CD1c-positive myeloid dendritic cell (primary cell): Measurements from ENCODE around the gene MKNK1.
"Not testable (repeated sequence)": the region's sequence is repeated elsewhere in the genome, so short reads cannot be mapped to it uniquely, and the experiment has no call there.

Source experiments
- DNase-seq: peaks from one replicate; pipeline ENCODE4 v3.0.0-alpha.2; 2016; ENCODE audit errors: extremely low spot score

The MKNK1 gene

DNA sequence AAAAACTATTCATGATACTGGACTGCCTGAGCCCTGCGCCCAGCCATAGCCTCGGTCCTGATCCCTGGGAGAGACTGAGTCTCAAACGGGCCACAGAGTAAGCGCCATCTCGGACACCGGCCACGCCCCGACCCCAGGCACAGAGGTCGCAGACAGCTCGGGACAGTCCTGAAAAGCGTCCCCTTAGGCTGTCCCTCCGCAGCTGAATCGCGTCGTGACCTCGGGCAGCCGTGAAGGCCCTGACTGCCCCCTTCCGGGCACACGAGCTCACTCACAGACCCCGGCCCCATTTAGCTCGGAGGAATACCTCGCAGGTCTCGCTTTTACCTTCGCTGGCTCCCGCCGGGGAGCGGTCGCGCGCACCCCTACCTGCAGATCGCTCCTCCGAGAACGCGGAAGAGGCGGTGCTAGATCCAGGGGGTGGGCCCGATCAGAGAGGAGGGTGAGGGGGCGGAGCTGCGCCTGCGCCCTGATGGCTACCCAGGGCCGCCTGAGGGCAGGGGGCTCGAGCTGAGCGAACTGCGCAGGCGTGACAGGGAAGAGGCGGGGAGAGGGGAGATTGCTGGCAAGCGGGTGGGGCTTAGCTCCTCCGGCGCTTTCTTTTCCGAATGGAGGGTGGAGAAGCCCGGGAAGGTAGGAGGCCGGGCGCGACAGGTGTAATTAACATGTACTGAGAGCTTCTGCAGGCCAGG, at the start of gene MKNK1:
MKNK1 (minus strand) TSS at position 411 of the 692 bp plus-strand sequence. CDS start 20,941 bp downstream, outside the sequence.
- peak; percentile 96 for DNase-seq

GRCh38 chr1:46653405-46653958, 49.4 kb upstream of the MKNK1 start:
- no peak for DNase-seq

DNA sequence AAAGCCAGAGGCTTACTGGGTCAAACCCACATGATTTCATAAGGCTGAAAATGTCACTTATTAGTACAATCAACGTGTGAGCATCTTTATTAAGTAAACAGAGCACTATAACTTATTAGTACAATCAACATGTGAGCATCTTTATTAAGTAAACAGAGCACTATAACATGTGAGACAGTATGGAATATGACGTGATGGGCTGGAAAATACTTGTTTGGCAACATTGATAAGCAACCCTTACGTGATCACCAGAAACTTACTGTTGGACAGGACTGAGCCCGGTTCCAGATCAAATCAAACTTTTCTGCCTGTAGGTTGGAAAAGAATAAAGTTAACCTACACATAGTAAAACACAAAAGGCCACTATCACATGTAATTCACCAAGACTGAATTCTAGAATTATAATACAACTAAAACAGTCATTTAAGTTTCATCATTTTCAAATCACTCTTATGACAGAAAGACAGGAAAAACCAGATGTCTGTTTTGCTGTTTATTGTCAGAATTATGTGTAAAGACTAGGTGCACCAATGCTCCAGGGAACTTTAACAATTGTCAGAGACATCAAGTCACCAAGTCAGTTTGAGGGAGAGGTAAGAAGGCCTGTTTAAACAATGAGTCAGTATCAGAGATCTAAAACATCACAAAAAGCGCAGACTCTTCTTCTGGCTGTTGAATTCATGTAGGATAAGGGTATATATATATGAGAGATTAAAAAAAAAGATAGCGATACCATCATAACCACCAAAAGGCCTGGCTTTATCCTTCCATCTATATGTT, 48.4 kb upstream of the MKNK1 start:
- no peak for DNase-seq

- not testable (repeated sequence) for DNase-seq
Observed at GRCh38 chr1:46651152-46651551, 47.1 kb upstream of the MKNK1 start.

DNA sequence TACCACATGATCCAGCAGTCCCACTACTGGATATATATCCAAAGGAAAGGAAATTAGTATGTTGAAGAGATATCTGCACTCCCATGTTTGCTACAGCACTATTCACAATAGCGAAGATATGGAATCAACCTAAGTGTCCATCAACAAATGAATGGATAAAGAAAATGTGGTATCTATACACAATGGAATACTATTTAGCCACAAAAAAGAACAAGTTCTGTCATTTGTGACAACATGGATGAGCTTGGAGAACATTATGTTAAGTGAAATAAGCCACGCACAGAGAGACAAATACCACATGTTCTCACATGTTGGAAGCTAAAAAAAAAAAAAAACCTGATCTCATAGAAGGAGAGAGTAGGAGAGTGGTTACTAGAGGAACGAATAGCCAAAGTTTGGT, 46.4 kb upstream of the MKNK1 start:
- DNase-seq, result no peak

DNA sequence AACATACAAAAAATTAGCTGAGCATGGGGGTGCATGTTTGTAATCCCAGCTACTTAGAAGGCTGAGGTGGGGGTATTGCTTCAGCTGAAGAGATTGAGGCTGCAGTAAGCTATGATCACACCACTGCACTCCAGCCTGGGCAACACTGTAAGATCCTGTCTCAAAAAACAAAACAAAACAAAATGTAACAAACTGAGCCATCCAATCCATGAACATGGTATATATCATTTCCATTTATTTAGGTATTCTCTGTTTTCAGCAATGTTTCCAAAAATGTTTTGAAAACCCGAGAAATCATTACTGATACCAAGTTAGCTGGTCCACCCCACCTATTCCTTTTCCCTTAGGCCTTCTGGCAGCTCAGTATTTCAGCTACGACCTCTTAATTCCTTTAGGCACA, 45.7 kb upstream of the MKNK1 start:
- DNase-seq, result no peak

- DNase-seq, result no peak
Observed at GRCh38 chr1:46647611-46648010, 43.5 kb upstream of the MKNK1 start.

DNA sequence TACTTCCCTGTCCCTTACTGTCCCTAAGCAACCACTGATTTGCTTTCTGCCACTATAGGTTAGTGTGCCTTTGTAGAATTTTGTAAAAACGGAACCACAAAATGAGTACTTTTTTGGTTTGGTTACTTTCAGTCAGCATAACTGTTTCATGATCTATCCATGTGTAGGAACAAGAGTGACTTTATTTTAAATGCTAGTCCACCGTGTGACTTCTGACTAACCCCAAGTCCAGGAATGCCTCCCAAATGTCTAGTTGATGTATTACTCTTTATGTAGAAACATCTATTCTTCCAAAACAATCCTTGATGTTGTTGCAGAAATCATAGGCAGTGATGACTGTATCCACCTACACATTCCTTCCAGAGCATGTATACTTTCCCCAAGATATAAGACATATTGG, 42.8 kb upstream of the MKNK1 start:
- DNase-seq, result no peak

GRCh38 chr1:46646331-46646730, 42.3 kb upstream of the MKNK1 start:
- DNase-seq, result no peak

DNA sequence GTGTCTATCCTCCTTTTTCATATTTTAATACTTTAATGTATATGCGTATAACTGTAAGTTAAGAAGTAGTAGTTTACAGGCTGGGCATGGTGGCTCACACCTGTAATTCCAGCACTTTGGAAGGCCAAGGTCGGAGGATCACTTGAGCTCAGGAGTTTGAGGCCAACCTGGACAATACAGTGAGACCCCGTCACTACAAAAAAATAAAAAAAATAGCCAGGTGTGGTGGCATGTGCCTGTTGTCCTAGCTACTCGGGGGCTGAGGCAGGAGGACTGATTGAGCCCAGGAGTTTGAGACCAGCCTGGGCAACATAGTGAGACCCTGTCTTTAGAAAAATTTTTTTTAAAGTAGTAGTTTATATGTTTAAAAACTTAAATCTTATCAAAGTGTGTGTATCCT, 41.7 kb upstream of the MKNK1 start:
- no peak for DNase-seq

DNA sequence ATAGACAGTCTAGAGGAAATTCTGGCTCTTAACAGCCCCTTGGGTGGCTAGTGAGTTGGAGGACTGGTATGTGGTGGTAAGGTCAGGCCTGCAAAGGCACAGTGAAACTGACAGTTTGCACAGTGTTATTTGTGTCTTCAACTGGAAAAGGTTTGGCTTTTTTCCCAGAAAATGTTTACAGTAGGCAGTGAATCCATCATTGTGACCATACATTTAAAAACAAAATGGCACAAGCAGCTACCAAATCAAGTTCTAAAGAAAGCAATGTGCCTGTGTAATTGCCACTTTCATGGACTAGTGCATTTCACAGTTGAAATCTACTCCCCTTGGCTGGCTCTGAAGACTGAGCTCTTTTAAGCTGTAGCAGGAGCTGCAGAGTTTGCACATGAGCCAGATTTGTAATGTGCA, 39.3 kb upstream of the MKNK1 start:
- DNase-seq, result no peak

DNA sequence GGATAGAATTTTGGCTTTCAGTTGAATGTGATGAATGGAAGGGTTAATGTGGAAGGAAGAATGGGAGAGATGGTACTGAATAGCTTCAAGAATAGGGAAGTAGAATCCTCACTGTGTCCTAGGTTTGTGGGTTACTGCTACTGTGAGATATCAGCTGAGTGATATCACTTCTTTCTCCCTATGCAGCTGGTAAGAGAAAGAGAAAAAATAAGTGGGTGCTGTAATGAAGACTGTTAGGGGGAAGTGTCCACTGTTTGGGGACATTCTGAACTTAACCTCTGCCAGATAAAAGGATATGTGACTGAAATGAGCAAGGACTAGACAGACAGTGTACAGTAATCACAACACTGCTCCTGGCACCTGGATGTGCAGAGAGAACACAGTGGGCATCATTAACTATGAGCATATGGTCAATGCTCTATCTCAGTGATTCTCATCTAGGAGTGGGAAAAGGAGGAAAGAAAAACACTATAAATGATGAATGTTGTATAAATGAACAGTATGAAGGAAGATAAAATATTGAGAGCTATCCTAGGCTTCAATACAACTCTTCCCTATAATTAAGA, 38.1 kb upstream of the MKNK1 start:
- peak; percentile 3 for DNase-seq

- DNase-seq, result no peak
Observed at GRCh38 chr1:46639547-46639946, 35.5 kb upstream of the MKNK1 start.

DNA sequence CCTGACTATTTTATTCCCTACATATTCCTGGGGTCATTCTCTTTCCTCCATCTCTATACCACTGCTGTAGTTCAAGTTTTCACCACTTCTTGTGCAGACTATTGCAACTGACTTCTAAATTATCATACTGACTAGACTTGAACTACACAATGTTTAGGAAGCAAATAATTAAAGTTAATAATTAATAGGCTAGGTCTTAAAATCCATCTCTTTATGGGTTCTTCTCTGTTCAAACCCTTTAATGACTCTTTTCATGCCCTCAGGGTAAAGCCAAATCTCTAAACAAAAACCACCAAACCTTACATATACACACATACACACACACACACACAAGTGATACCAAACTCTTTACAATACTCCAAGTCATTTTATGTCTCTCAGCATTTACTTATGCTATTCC, 34.9 kb upstream of the MKNK1 start:
- no peak for DNase-seq

DNA sequence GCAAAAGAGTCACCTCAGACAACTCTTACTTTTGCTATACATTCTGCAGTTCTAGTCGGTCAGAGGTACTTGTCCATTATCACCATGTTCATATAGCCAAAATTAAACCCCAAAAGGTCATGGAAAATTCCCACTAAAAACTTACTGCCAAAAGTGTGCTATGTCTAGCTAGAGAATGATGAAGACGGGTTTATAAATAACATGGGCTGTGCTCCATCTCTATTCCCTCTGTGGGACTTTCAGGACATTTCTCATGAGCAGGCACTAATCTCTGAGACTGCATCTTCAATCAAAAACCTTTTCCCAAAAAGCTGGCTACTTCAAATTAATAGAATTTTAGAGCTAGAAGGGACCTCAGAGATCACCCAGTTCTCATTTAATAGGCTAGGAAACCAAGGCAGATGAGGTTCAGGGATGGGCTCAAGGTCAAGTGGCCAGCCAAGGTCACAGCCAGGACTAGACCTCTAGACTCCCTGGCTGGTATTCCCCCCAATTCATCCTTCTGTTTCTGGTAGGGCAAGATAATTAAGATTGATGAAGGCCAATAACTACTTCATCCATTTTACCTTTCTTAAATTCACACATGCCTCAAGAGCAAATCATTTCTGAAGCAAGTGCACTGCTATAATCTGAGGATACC, 33.5 kb upstream of the MKNK1 start:
- DNase-seq, result no peak

DNA sequence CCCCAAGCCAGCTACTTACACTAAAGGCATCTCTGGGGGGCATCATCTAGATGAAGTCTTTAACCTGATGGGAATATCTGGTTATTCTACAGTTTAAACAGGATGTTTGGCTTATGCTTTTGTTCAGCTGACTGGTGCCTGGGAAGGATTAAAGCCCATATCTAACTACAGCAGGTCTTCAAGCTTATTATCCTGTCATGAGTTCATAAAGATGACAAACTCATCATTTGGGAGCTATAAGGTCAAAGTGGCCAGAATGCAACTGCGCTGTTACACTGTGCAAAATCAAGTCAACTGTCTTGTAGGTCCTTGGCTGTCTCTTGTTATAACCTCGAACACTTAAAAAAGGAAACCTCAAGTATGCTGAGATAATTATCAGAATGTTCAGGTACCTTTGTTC, 31.1 kb upstream of the MKNK1 start:
- no peak for DNase-seq

- no peak for DNase-seq
Observed at GRCh38 chr1:46630719-46631118, 26.7 kb upstream of the MKNK1 start.

GRCh38 chr1:46623743-46624644, 19.9 kb upstream of the MKNK1 start:
- no peak for DNase-seq

DNA sequence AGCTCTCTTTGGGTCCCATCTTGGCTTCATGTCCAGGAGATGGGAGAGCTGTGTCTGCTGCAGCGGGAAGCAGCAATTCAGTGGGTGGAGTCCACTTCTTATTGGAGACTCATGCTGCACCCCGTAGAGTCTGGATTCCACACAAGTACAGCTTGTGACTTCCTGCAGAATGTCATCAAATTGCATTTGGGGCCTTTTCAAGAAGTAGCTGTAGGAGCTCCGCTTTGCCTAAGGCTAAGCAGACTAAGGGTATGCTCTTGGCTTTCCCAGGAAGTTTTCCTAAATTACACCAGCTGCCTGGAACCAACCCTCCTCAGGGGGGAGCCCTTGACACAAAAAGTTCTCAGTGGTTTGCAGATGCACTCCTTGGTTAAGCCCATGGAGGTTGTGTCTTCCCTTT, 18.3 kb upstream of the MKNK1 start:
- peak; percentile 34 for DNase-seq

GRCh38 chr1:46621930-46622329, 17.9 kb upstream of the MKNK1 start:
- DNase-seq, result peak; percentile 11

- no peak for DNase-seq
Observed at GRCh38 chr1:46619656-46620258, 15.7 kb upstream of the MKNK1 start.
